ENCODE results near the gene HOMER1. TPM values are rescaled to one million over a fixed set of nuclear protein-coding genes. Genes with fewer than 3 reads are reported as not detected.

The HOMER1 gene
- total RNA-seq, 1 donor from 2014 or later: 15.8 TPM

GRCh38 chr5:79378510-79379186 is 135.3 kb downstream of the HOMER1 start:
- DNase-seq (ENCODE audit: low spot score): no peak
- peaks cover 26% of the 10 kb centered on the region for H3K36me3 Mint-ChIP-seq (ENCODE audit: low read depth)
- peaks cover 31% of the 10 kb centered on the region for H3K9me3 Mint-ChIP-seq (ENCODE audit: low read depth)
- H3K27me3 Mint-ChIP-seq (ENCODE audit: low read depth): no peaks in the 10 kb centered on the region
- H3K27ac Mint-ChIP-seq (ENCODE audit: unreplicated experiment): no peak overlapping the region
- no peak for TF ChIP-seq CTCF (IDR thresholded peaks at IDR 0.05)
- H3K4me3 Mint-ChIP-seq (ENCODE audit: unreplicated experiment): no peak overlapping the region
- peaks cover 6% of the 10 kb centered on the region for H3K4me1 Mint-ChIP-seq (ENCODE audit: low read depth)

GRCh38 chr5:79357398-79357797 is 156.5 kb downstream of the HOMER1 start:
- H3K4me1 Mint-ChIP-seq (ENCODE audit: low read depth): peaks cover 11% of the 10 kb centered on the region
- peaks cover 6% of the 10 kb centered on the region for H3K9me3 Mint-ChIP-seq (ENCODE audit: low read depth)
- DNase-seq (ENCODE audit: low spot score): no peak
- H3K27ac Mint-ChIP-seq (ENCODE audit: unreplicated experiment): peak overlapping the region; percentile 56
- H3K36me3 Mint-ChIP-seq (ENCODE audit: low read depth): peaks cover 4% of the 10 kb centered on the region
- no peaks in the 10 kb centered on the region for H3K27me3 Mint-ChIP-seq (ENCODE audit: low read depth)
- TF ChIP-seq CTCF (IDR thresholded peaks at IDR 0.05): no peak
- H3K4me3 Mint-ChIP-seq (ENCODE audit: unreplicated experiment): no peak overlapping the region

GRCh38 chr5:79349881-79350280 is 164.1 kb downstream of the HOMER1 start:
- H3K4me3 Mint-ChIP-seq (ENCODE audit: unreplicated experiment): no peak overlapping the region
- no peak for TF ChIP-seq CTCF (IDR thresholded peaks at IDR 0.05)
- no peaks in the 10 kb centered on the region for H3K36me3 Mint-ChIP-seq (ENCODE audit: low read depth)
- H3K27me3 Mint-ChIP-seq (ENCODE audit: low read depth): no peaks in the 10 kb centered on the region
- H3K4me1 Mint-ChIP-seq (ENCODE audit: low read depth): peaks cover 7% of the 10 kb centered on the region
- no peak for DNase-seq (ENCODE audit: low spot score)
- no peak overlapping the region for H3K27ac Mint-ChIP-seq (ENCODE audit: unreplicated experiment)
- peaks cover 3% of the 10 kb centered on the region for H3K9me3 Mint-ChIP-seq (ENCODE audit: low read depth)

GRCh38 chr5:79349047-79349446 is 164.9 kb downstream of the HOMER1 start:
- Mint-ChIP-seq H3K36me3 (ENCODE audit: low read depth) (no peaks in the 10 kb centered on the region), H3K27ac (ENCODE audit: unreplicated experiment) (no peak overlapping the region), H3K27me3 (ENCODE audit: low read depth) (no peaks in the 10 kb centered on the region), H3K4me1 (ENCODE audit: low read depth) (peaks cover 7% of the 10 kb centered on the region), H3K4me3 (ENCODE audit: unreplicated experiment) (no peak overlapping the region), H3K9me3 (ENCODE audit: low read depth) (peaks cover 3% of the 10 kb centered on the region)
- no peak for TF ChIP-seq CTCF (IDR thresholded peaks at IDR 0.05)
- DNase-seq (ENCODE audit: low spot score): no peak

- no peaks in the 10 kb centered on the region for H3K36me3 Mint-ChIP-seq (ENCODE audit: low read depth)
- H3K9me3 Mint-ChIP-seq (ENCODE audit: low read depth): no peaks in the 10 kb centered on the region
- H3K27ac Mint-ChIP-seq (ENCODE audit: unreplicated experiment): peak overlapping the region; percentile 77
- H3K27me3 Mint-ChIP-seq (ENCODE audit: low read depth): no peaks in the 10 kb centered on the region
- no peak for DNase-seq (ENCODE audit: low spot score)
- H3K4me3 Mint-ChIP-seq (ENCODE audit: unreplicated experiment): no peak overlapping the region
- TF ChIP-seq CTCF (IDR thresholded peaks at IDR 0.05): no peak
- peaks cover 7% of the 10 kb centered on the region for H3K4me1 Mint-ChIP-seq (ENCODE audit: low read depth)
Observed at GRCh38 chr5:79346420-79346824, 167.5 kb downstream of the HOMER1 start.
